Heart left ventricle (tissue), 16 donors: ENCODE measurements around the gene BPTF. TPM values are rescaled to one million over a fixed set of nuclear protein-coding genes. Genes with fewer than 3 reads are reported as not detected.
A peak's percentile ranks its signal among the peaks of the same experiment; 100 is the strongest.
"Not testable (repeated sequence)": the region's sequence is repeated elsewhere in the genome, so short reads cannot be mapped to it uniquely, and the experiment has no call there.

Source experiments
- ATAC-seq, 4 donors: fragments of 200-7000 bp; cut with Tn5 transposase; one replicate each; pipeline ENCODE4 v1.9.1; 2020 to 2022; ENCODE audit warnings: moderate library complexity in 4 of 4, mild to moderate bottlenecking in 3 of 4, moderate number of reproducible peaks in 1 of 4
- DNase-seq, 5 donors: peaks; one replicate each; pipeline ENCODE4 v3.0.0-alpha.2; 2020
- H3K27ac ChIP-seq, 12 donors: fragments of 200-600 bp; sonication (generic) in 4 of 12; one replicate each; pipeline versions ENCODE4 v1.5.0 to v1.8.0; 2016 to 2022; ENCODE audit warnings: mild to moderate bottlenecking in 2 of 12
- H3K27me3 ChIP-seq, 9 donors: fragments of 200-600 bp; sonication (generic) in 2 of 9; one replicate each; pipeline versions ENCODE4 v1.5.1 to v1.8.0; 2016 to 2022; ENCODE audit warnings: mild to moderate bottlenecking in 3 of 9
- H3K36me3 ChIP-seq, 9 donors: fragments of 200-600 bp; sonication (generic) in 2 of 9; one replicate each; pipeline versions ENCODE4 v1.5.0 to v1.8.0; 2018 to 2022; ENCODE audit warnings: mild to moderate bottlenecking in 2 of 9
- H3K4me1 ChIP-seq, 12 donors: fragments of 200-600 bp; sonication (generic) in 4 of 12; one replicate each; pipeline versions ENCODE4 v1.5.0 to v1.8.0; 2016 to 2022; ENCODE audit warnings: mild to moderate bottlenecking in 3 of 12
- H3K4me3 ChIP-seq, 12 donors: fragments of 200-600 bp; sonication (generic) in 4 of 12; one replicate each; pipeline versions ENCODE4 v1.5.0 to v1.8.0; 2017 to 2022; ENCODE audit warnings: mild to moderate bottlenecking in 9 of 12, moderate library complexity in 4 of 12
- H3K9me3 ChIP-seq, 12 donors: fragments of 200-600 bp; sonication (generic) in 4 of 12; one replicate each; pipeline versions ENCODE4 v1.5.0 to v1.8.0; 2016 to 2022; ENCODE audit warnings: mild to moderate bottlenecking in 1 of 12
- CTCF ChIP-seq, 12 donors: fragments of 200-600 bp; sonication (generic) in 4 of 12; IDR thresholded peaks; one replicate each; pipeline versions ENCODE4 v1.5.0 to v1.8.0; 2018 to 2022; ENCODE audit warnings: antibody characterized with exemption in 12 of 12, mild to moderate bottlenecking in 5 of 12
- POLR2A ChIP-seq, 2 donors: fragments of 450-650 bp; IDR thresholded peaks; one replicate each; pipeline ENCODE4 v1.6.1; 2017; ENCODE audit warnings: antibody characterized with exemption in 2 of 2, mild to moderate bottlenecking in 2 of 2, moderate library complexity in 2 of 2
- WGBS, 4 donors: extraction: QIAGEN DNeasy Blood & Tissue Kit in 2 of 4; methylation state at CpG; one replicate each; pipeline versions ENCODE4 v1.1.5 to v1.1.7; 2013 to 2018; 5-methylcytosine and 5-hydroxymethylcytosine counted together
- intact Hi-C, 10 donors: fragments of 100-400 bp; cut with DNase I; formaldehyde crosslinking; loops; one replicate each; pipeline versions ENCODE4 v1.11.1 to v1.14.2; 2022
- polyA plus RNA-seq, 2 donors: library from polyadenylated mRNA; stranded (reverse); fragments of 200-250 nt; gene quantifications; one replicate each; pipeline ENCODE4 v1.2.3, GENCODE V29; 2013
- total RNA-seq, 9 donors: library from RNA; depleted of rRNA in 2 of 9; stranded (reverse); fragments of >200 nt in 2 of 9; fragmentation: NEBNext Ultra II Directional in 3 of 9; extraction: Animal tissue kit (Norgen Biotek cat#: 25700) in 3 of 9; gene quantifications; one replicate each; pipeline versions ENCODE4 v1.1.0 to v1.2.4, GENCODE V29; 2016 to 2023
- donor health status: ischemic (EF 13 %, LVEDD 7.1; RV severe dilation, severe dysfunction).
- donor health status: healthy with polysubstance abuse.
- donor health status: DM: no; HTN: yes; CAD: no.
- donor health status: DM: no; HTN: no; CAD: no.
- donor health status: ischemic (EF 25% LVEDD 6.9; RV normal size, moderate dysfunction).
- donor health status: ischemic (EF 25% LVEDD 5.7; RV mildly dilated, moderate dysfunction).
- donor health status: healthy.
- donor health status: DM: yes; HTN: yes; CAD: no.
- donor health status: ischemic (EF 35%, LVEDD 5.7; RV mildly dilated, moderate dysfunction).
- donor health status: nonischemic (EF 11% LVEDD 7.7; RV severe dilation, severe dysfunction).
- donor health status: DM: yes; HTN: yes; CAD: no.
- donor health status: PGD.
- donor health status: ischemic (EF 29% LVEDD 5.4; RV normal size, mild dysfunction).
- donor health status: nonischemic (EF 23%, LVEDD 6.1; RV moderate dilation, normal function).

The BPTF gene
- total and polyA plus RNA-seq, 11 donors, result 16.7 to 96.9 (median 65.5) TPM

GRCh38 chr17:67993998-67994361 is 168.7 kb downstream of the BPTF start:
- Histone ChIP-seq H3K9me3 (no peaks in the 10 kb centered on the region), H3K36me3 (peaks cover 0 to 4% (median 0%) of the 10 kb centered on the region in 9 donors), H3K4me3 (peak overlapping the region; percentile 56 to 94 (median 72)), H3K27ac (peak overlapping the region; percentile 88 to 96 (median 94)), H3K4me1 (peaks cover 2 to 38% (median 15%) of the 10 kb centered on the region in 12 donors), H3K27me3 (peaks cover 0 to 3% (median 0%) of the 10 kb centered on the region in 9 donors)
- ATAC-seq, result peak in 2 of 4 donors; percentile 1 to 5
- peak in 1 of 5 donors; percentile 52 for DNase-seq
- TF ChIP-seq CTCF (IDR thresholded peaks at IDR 0.05) (no peak), POLR2A (IDR thresholded peaks at IDR 0.05) (no peak)
- intact Hi-C loops, result loop anchor here in 3 of 10 donors (1.0 to 5.0 kb wide), 5 partner anchors 25 to 43 kb away; partner anchors contain the start of gene KPNA2 (in 1 of the 3)
- WGBS, 4 donors, result 4 to 7% (median 6%) methylated on average over 21 of the region's 21 CpGs

- peaks cover 2 to 38% (median 15%) of the 10 kb centered on the region in 12 donors for H3K4me1 ChIP-seq
- no peak for DNase-seq
- no peak for TF ChIP-seq CTCF (IDR thresholded peaks at IDR 0.05)
- no peak for TF ChIP-seq POLR2A (IDR thresholded peaks at IDR 0.05)
- H3K27me3 ChIP-seq, result peaks cover 0 to 3% (median 0%) of the 10 kb centered on the region in 9 donors
- peaks cover 0 to 4% (median 0%) of the 10 kb centered on the region in 9 donors for H3K36me3 ChIP-seq
- ATAC-seq, result peak in 2 of 4 donors; percentile 15 to 32
- H3K27ac ChIP-seq, result peak overlapping the region in 11 of 12 donors; percentile 18 to 96 (median 60)
- H3K9me3 ChIP-seq, result no peaks in the 10 kb centered on the region
- WGBS, 4 donors, result 19 to 23% (median 23%) methylated on average over 9 of the region's 9 CpGs
- intact Hi-C loops, result loop anchor here in 1 of 10 donors (5.0 kb wide), 1 partner anchor 42 kb away; the partner anchor contains the start of gene KPNA2
- peak overlapping the region; percentile 41 to 94 (median 72) for H3K4me3 ChIP-seq
These were observed 169.7 kb downstream of the BPTF start for GRCh38 chr17:67994817-67995569.

- 0 to 1% (median 1%) methylated on average over 42 to 43 of the region's 43 CpGs for WGBS, 4 donors
- peaks cover 2 to 38% (median 15%) of the 10 kb centered on the region in 12 donors for H3K4me1 ChIP-seq
- intact Hi-C loops, result no loop called here
- TF ChIP-seq POLR2A (IDR thresholded peaks at IDR 0.05) (no peak), CTCF (IDR thresholded peaks at IDR 0.05) (peak in 3 of 12 donors; percentile 6 to 25 (median 15))
- peaks cover 0 to 3% (median 0%) of the 10 kb centered on the region in 9 donors for H3K27me3 ChIP-seq
- peak overlapping the region; percentile 41 to 94 (median 72) for H3K4me3 ChIP-seq
- ATAC-seq (peak in 3 of 4 donors; percentile 6 to 19 (median 7)), DNase-seq (peak in 3 of 5 donors; percentile 35 to 47 (median 38))
- peak overlapping the region in 11 of 12 donors; percentile 18 to 96 (median 50) for H3K27ac ChIP-seq
- H3K36me3 ChIP-seq, result peaks cover 0 to 4% (median 0%) of the 10 kb centered on the region in 9 donors
- no peaks in the 10 kb centered on the region for H3K9me3 ChIP-seq
These were observed 170.4 kb downstream of the BPTF start for GRCh38 chr17:67995570-67996263.

- H3K9me3 ChIP-seq, intact Hi-C loops, H3K36me3 ChIP-seq, H3K27me3 ChIP-seq: not testable (repeated sequence)
- ATAC-seq (peak in 1 of 4 donors; percentile 6), DNase-seq (peak in 1 of 5 donors; percentile 35)
- Histone ChIP-seq H3K27ac (peak within 1 kb of the TSS in 11 of 12 donors; percentile 18 to 96 (median 50)), H3K4me3 (peak within 1 kb of the TSS; percentile 41 to 94 (median 72)), H3K4me1 (peaks cover 2 to 38% (median 15%) of the 10 kb centered on the region in 12 donors)
- WGBS, 4 donors, result 34 to 39% (median 35%) methylated on average over 25 of the region's 25 CpGs
These were observed 171.2 kb downstream of the BPTF start, which contains the start of gene C17orf58 for GRCh38 chr17:67996301-67997171. TSS of gene C17orf58 (minus strand) at chr17:67996469. CDS start at chr17:67996198, 271 bp downstream.
